NCI-H526 (cell line): ENCODE results near the gene TBCEL.
A peak's percentile ranks its signal among the peaks of the same experiment; 100 is the strongest.
"Not testable (repeated sequence)": the region's sequence is repeated elsewhere in the genome, so short reads cannot be mapped to it uniquely, and the experiment has no call there.

Source experiments
- DNase-seq, 2 experiments: peaks; one replicate each; lab custom pipeline; 2025; lab: John Stamatoyannopoulos, UW

Gene TBCEL

DNA sequence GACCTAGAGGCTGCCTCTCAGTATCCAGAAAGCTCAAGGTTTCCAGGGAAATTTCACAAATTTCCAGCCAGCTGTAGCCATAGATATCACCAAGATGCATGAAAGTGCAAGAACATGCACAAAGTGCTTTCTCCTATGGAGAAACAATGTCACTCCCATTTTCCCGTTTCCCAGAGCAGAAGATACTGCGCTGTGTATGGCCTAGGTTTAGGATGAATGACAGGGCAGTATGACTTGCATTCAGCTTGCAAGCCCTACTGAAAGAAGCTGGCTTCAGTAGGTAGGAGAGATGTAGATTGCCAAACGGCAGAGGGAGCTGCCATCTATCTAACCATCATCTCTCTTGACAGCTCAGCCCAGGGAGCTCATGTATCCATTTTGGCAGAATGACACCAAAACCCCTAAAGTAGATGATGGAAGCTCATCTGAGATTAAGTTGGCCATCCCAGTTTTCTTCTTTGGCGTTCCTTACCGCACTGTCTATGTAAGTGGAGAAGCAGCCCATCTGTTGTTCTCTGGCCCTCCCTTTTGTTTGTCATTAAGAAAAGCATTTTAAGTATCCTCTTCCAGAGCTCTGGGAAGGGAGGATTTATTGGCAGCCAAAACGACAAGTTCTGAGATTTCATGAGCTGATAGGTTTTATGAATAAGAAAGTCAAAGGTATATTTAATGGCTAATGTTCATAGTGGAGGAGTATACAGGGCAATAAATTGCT, 81.7 kb downstream of the TBCEL start:
- no peak for DNase-seq

- DNase-seq, result no peak
Measured at GRCh38 chr11:121106812-121107211, 82.9 kb downstream of the TBCEL start.

GRCh38 chr11:121108413-121108812, 84.5 kb downstream of the TBCEL start:
- no peak for DNase-seq

DNA sequence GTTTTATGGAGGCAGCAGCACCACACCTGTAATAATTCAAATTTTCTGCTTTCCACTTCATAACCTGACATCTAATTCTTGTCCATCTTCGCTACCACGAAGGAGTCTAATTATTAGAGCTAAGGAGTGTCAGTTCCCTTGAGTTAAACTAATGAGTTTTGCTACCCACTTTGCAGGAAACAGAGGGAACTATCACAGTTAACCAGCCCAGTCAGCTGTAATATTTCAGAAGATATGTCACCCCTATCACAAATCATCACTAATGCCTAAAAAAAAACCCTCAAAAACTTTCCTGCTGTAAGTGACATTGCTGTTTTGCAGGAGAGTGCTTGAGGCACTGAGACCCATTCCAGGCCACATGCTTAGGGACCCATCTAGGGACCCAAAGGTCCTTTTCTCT, 85.6 kb downstream of the TBCEL start:
- no peak for DNase-seq

- no peak for DNase-seq
Measured at GRCh38 chr11:121109916-121110586, 86.1 kb downstream of the TBCEL start.

GRCh38 chr11:121110871-121111724, 87.2 kb downstream of the TBCEL start:
- DNase-seq, result no peak

GRCh38 chr11:121112498-121113455, 88.9 kb downstream of the TBCEL start:
- DNase-seq, result peak; percentile 89 to 98

- no peak for DNase-seq
Measured at GRCh38 chr11:121113611-121114010, 89.7 kb downstream of the TBCEL start.

- DNase-seq, result not testable (repeated sequence)
Measured at GRCh38 chr11:121115024-121115423, 91.1 kb downstream of the TBCEL start.

DNA sequence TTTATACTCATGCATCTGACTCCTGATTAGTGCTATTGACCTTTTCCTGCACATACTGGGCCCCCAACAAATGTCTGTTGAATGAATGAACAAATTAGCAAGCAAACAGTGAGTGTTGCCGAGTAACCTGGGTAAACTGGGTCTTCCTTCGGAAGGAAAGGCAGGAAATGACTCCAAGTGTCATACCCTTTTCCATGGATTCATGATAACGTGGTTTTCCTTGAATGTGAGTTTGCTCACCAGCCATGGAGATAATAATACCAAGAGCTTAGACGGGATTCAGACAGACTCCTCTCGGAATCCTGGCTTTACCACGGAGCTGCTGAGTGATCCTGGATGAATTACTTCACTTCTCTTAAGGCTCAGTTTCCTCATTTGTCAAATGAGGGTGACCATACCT, 93.9 kb downstream of the TBCEL start:
- DNase-seq, result no peak

DNA sequence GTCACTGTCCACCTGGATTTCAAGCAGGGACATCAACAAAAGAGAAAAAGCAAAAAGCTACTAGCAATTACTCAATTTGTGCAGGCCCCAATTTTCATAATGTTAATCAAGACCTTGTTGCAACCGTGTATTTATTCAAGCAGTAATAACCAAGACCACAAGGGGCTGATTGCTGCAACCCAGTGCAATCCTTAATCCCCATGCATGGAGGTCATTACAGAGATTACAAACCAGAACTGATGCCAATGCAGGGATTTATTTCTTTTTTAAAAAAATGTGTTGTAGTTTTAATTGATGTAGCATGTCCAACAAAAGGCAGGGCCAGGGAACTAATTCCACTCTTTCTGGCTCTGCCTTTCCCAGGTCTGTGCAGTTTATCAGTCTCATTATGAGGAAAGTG, 95.5 kb downstream of the TBCEL start:
- DNase-seq, result peak in 1 of 2 experiments; percentile 75

GRCh38 chr11:121122328-121122727, 98.4 kb downstream of the TBCEL start:
- no peak for DNase-seq

GRCh38 chr11:121123496-121124069, 99.7 kb downstream of the TBCEL start:
- DNase-seq, result no peak

- DNase-seq, result no peak
Measured at GRCh38 chr11:121127809-121128208, 103.9 kb downstream of the TBCEL start.

- DNase-seq, result no peak
Measured at GRCh38 chr11:121129362-121130340, 105.7 kb downstream of the TBCEL start.

- DNase-seq, result no peak
Measured at GRCh38 chr11:121131656-121132055, 107.8 kb downstream of the TBCEL start.

GRCh38 chr11:121132211-121132976, 108.5 kb downstream of the TBCEL start:
- no peak for DNase-seq

GRCh38 chr11:121134741-121135312, 110.9 kb downstream of the TBCEL start:
- no peak for DNase-seq

- DNase-seq, result no peak
Measured at GRCh38 chr11:121137005-121137404, 113.1 kb downstream of the TBCEL start.
